GM12878 (cell line): ENCODE data around the gene FADS3. TPM values are rescaled to one million over a fixed set of nuclear protein-coding genes. Genes with fewer than 3 reads are reported as not detected.
A peak's percentile ranks its signal among the peaks of the same experiment; 100 is the strongest.

Source experiments
- ATAC-seq: fragments of 200-7000 bp; cut with Tn5 transposase; 3 replicates; pipeline ENCODE4 v1.9.1; 2020; ENCODE audit warnings: mild to moderate bottlenecking, moderate library complexity
- BruUV-seq: library from RNA; stranded (reverse); fragments of 400-500 nt; replicated peaks from 2 replicates; lab custom pipeline; 2021; lab: Mats Ljungman, UMichigan
- CTCF ChIA-PET: fragments of 300-600 bp; sonication (Branson Sonifier 250); formaldehyde crosslinking; extraction: SDS; loops from one replicate; lab custom pipeline; 2021; ENCODE audit warnings: inconsistent platforms; lab: Yijun Ruan, JAX
- POLR2A ChIA-PET: fragments of 350-600 bp; formaldehyde crosslinking; extraction: SDS; loops from one replicate; lab custom pipeline; 2021; ENCODE audit warnings: inconsistent platforms; lab: Charles Lee
- RAD21 ChIA-PET: fragments of 300-600 bp; sonication (Branson Sonifier 250); formaldehyde crosslinking; loops from one replicate; lab custom pipeline; 2023; ENCODE audit warnings: antibody characterized with exemption; ENCODE audit not compliant: unreplicated experiment; lab: Charles Lee
- SMC1A ChIA-PET: fragments of 300-600 bp; sonication (Branson Sonifier 250); formaldehyde crosslinking; loops from one replicate; lab custom pipeline; 2023; ENCODE audit not compliant: unreplicated experiment, uncharacterized antibody; lab: Charles Lee
- DNase-seq: peaks from one replicate; pipeline ENCODE4 v3.0.0-alpha.2; 2011; ENCODE audit warnings: low read depth, low spot score
- FAIRE-seq: peaks from 3 replicates; lab custom pipeline; 2011; peaks lifted over from hg19 to GRCh38; lab: Jason Lieb, UNC
- H2AFZ ChIP-seq: 2 replicates; pipeline ENCODE4 v1.6.0; 2011; ENCODE audit warnings: low read depth, low read length, control low read depth; ENCODE audit not compliant: control insufficient read depth
- H3K27ac ChIP-seq: 2 replicates; pipeline ENCODE4 v1.5.1; 2011; ENCODE audit warnings: control low read depth; ENCODE audit not compliant: control insufficient read depth, insufficient read depth
- H3K27me3 ChIP-seq, 2 experiments: replicated peaks in 1 of 2; 2 replicates each; pipeline versions ENCODE4 v1.6.0 to v1.6.1; 2011; ENCODE audit warnings: low read length in 1 of 2; ENCODE audit not compliant: control insufficient read depth in 2 of 2, insufficient read depth in 2 of 2
- H3K36me3 ChIP-seq, 2 experiments: 2 replicates each; pipeline ENCODE4 v1.5.1; 2011; ENCODE audit warnings: low read length in 1 of 2; ENCODE audit not compliant: control insufficient read depth in 2 of 2, insufficient read depth in 2 of 2
- H3K4me1 ChIP-seq: 2 replicates; pipeline ENCODE4 v1.6.1; 2011; ENCODE audit warnings: mild to moderate bottlenecking, low read length, moderate library complexity, mixed read lengths; ENCODE audit not compliant: control insufficient read depth, insufficient read depth
- H3K4me2 ChIP-seq: 2 replicates; pipeline ENCODE4 v1.6.0; 2011; ENCODE audit warnings: control low read depth; ENCODE audit not compliant: control insufficient read depth, insufficient read depth
- H3K4me3 ChIP-seq: fragments of 200-600 bp; sonication (generic); 2 replicates; pipeline ENCODE4 v1.5.1; 2016
- H3K79me2 ChIP-seq: 2 replicates; pipeline ENCODE4 v1.6.0; 2011; ENCODE audit warnings: low read length; ENCODE audit not compliant: control insufficient read depth, insufficient read depth
- H3K9ac ChIP-seq: 2 replicates; pipeline ENCODE4 v1.8.0; 2011; ENCODE audit warnings: low read length, control low read depth, mixed read lengths; ENCODE audit not compliant: control insufficient read depth, insufficient read depth
- H3K9me3 ChIP-seq: replicated peaks from 3 replicates; pipeline ENCODE4 v1.5.1; 2011; ENCODE audit warnings: mild to moderate bottlenecking, low read length; ENCODE audit not compliant: control insufficient read depth, insufficient read depth
- H4K20me1 ChIP-seq: 2 replicates; pipeline ENCODE4 v1.6.0; 2011; ENCODE audit not compliant: control insufficient read depth, insufficient read depth
- SKIL ChIP-seq: fragments of 450-650 bp; IDR thresholded peaks from 2 replicates; pipeline ENCODE4 v1.6.1; 2017; ENCODE audit warnings: mild to moderate bottlenecking, low read depth, inconsistent platforms; ENCODE audit not compliant: poor library complexity, severe bottlenecking
- WGBS: methylation state at CpG from one replicate; pipeline ENCODE4 v1.1.6; 2016; ENCODE audit warnings: low lambda C conversion rate; ENCODE audit not compliant: insufficient replicate concordance, insufficient coverage; ENCODE audit errors: missing lambda C conversion rate; 5-methylcytosine and 5-hydroxymethylcytosine counted together
- in situ Hi-C: fragments of 300-500 bp; cut with MboI; formaldehyde crosslinking; loops from 9 replicates; pipeline ENCODE4 v1.14.3; 2018; ENCODE audit warnings: mixed read lengths
- intact Hi-C: fragments of 100-400 bp; cut with micrococcal nuclease; formaldehyde crosslinking; loops from one replicate; pipeline ENCODE4 v1.14.2; 2022; ENCODE audit not compliant: unreplicated experiment
- polyA plus RNA-seq, 11 experiments: library from polyadenylated mRNA; depleted of rRNA in 4 of 11; unstranded in 6 of 11; stranded (reverse) in 5 of 11; fragments of >200 nt; fragmentation: Nextera tagmentation in 4 of 11; fragmentation: Illumina TruSeq in 1 of 11; extraction: Ambion mirVana in 4 of 11; extraction: Trizol in 1 of 11; gene quantifications; 1 replicate in 1 of 11; 2 replicates in 10 of 11; pipeline versions ENCODE4 v1.2.1 to v1.2.3, GENCODE V29; 2011 to 2016; ENCODE audit warnings: inconsistent platforms in 2 of 11, missing spikeins in 2 of 11, low read depth in 1 of 11
- total RNA-seq, 4 experiments: library from RNA; depleted of rRNA in 3 of 4; stranded (reverse); fragments of >200 nt in 3 of 4; fragmentation: Illumina TruSeq in 1 of 4; extraction: Trizol in 1 of 4; gene quantifications; 2 replicates each; pipeline versions ENCODE4 v1.2.1 to v1.2.3, GENCODE V29; 2013 to 2021

The FADS3 gene
- total and polyA plus RNA-seq, 10 of the 15 experiments (the other 5 are each of a cell fraction or from before 2014, with no cell fraction given), result 0.23 to 8.1 (median 4.2) TPM

DNA sequence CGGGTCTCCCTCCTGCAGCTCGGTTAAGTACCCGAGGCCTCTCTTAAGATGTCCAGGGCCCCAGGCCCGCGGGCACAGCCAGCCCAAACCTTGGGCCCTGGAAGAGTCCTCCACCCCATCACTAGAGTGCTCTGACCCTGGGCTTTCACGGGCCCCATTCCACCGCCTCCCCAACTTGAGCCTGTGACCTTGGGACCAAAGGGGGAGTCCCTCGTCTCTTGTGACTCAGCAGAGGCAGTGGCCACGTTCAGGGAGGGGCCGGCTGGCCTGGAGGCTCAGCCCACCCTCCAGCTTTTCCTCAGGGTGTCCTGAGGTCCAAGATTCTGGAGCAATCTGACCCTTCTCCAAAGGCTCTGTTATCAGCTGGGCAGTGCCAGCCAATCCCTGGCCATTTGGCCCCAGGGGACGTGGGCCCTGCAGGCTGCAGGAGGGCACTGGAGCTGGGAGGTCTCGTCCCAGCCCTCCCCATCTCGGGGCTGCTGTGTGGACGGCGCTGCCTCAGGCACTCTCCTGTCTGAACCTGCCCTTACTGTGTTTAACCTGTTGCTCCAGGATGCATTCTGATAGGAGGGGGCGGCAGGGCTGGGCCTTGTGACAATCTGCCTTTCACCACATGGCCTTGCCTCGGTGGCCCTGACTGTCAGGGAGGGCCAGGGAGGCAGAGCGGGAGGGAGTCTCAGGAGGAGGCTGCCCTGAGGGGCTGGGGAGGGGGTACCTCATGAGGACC is 25.0 kb downstream of the FADS3 start:
- ChIA-PET CTCF (interaction anchor here (1.9 to 5.3 kb wide), 2 partner anchors 70 to 216 kb away, joined by 5 to 49 read pairs; no protein-coding TSS in a partner anchor), POLR2A (no interaction called here), SMC1A (interaction anchor here (1.1 to 1.3 kb wide), 2 partner anchors 14 to 81 kb away, joined by 4 to 5 read pairs; no protein-coding TSS in a partner anchor), RAD21 (interaction anchor here (1.0 kb wide), 1 partner anchor 69 kb away, joined by 5 read pairs; no protein-coding TSS in a partner anchor)
- FAIRE-seq, result no peak
- Histone ChIP-seq H3K27me3 (no peaks in the 10 kb centered on the region), H3K9me3 (no peaks in the 10 kb centered on the region), H3K4me2 (no peak overlapping the region), H3K79me2 (no peaks in the 10 kb centered on the region), H3K4me1 (no peaks in the 10 kb centered on the region), H3K36me3 (peaks cover 2 to 16% of the 10 kb centered on the region in 2 experiments), H3K27ac (no peak overlapping the region), H2AFZ (no peak overlapping the region), H3K9ac (no peak overlapping the region), H4K20me1 (no peaks in the 10 kb centered on the region), H3K4me3 (no peak overlapping the region)
- TSS peak; percentile 46 for BruUV-seq
- in situ Hi-C loops (no loop called here), intact Hi-C loops (no loop called here)
- TF ChIP-seq SKIL, result no peak
- 54% methylated on average over 18 of the region's 18 CpGs for WGBS
- ATAC-seq, result no peak
- DNase-seq, result no peak
